Activated CD4-positive, alpha-beta T cell treated with anti-CD3 and anti-CD28 coated beads, Interleukin-2, amount 50 U/mL, for 24 hours (primary cell): Measurements from ENCODE around the gene PPM1N.
"Not testable (repeated sequence)": the region's sequence is repeated elsewhere in the genome, so short reads cannot be mapped to it uniquely, and the experiment has no call there.

Experiments
- DNase-seq, 2 donors: peaks; one replicate each; pipeline ENCODE4 v3.0.0-alpha.2; 2020; ENCODE audit warnings: low read depth in 1 of 2, low spot score in 1 of 2

The PPM1N gene

DNA sequence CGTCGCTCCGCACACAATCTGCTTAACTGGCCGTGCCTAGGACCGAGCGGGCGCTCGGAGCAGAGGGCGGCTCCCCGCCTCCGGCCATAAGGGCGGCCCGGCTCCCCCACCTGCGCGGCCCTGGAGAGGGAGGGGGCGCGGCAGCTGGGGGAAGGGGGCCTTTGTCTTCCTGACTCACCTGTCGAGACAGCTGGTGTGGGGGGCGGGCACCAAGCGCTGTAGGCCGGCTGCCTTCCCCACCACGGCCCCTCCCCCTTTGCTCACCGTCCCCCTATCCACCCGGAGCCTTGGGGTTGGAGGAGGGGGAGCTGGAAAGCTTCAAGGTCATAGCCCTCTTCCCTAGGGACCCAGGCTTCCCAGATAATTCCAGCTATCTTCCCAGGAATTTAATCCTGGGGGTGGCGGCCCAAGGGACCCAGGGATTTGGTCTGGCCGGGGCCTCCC, 10.2 kb downstream of the PPM1N start:
- no peak for DNase-seq

- no peak for DNase-seq
Observed at GRCh38 chr19:45508861-45509691, 10.8 kb downstream of the PPM1N start.

- no peak for DNase-seq
Observed at GRCh38 chr19:45509692-45510015, 11.4 kb downstream of the PPM1N start.

GRCh38 chr19:45510352-45510751, 12.1 kb downstream of the PPM1N start:
- DNase-seq = not testable (repeated sequence)

DNA sequence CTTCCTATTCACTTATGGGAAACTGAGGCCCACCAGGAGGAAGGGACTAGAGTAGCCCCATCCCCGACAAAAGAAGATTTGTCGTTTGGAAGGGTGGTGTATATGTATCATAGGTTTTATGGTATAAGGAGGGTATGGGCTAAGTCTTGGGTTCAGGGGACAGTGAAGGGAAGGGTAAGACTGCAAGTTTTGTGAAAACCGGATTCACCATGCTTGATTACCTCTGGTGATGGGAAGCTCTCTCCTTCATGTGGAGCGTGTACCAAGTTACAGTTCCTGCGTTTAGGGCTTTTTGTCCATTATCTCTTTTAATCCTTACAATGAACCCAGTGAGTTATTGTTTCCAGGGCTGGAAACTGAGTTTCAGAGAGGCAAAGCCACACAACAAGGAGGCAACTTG, 12.8 kb downstream of the PPM1N start:
- DNase-seq = no peak

- no peak for DNase-seq
Observed at GRCh38 chr19:45512881-45513483, 14.7 kb downstream of the PPM1N start.

GRCh38 chr19:45514376-45515051, 16.3 kb downstream of the PPM1N start:
- no peak for DNase-seq

DNA sequence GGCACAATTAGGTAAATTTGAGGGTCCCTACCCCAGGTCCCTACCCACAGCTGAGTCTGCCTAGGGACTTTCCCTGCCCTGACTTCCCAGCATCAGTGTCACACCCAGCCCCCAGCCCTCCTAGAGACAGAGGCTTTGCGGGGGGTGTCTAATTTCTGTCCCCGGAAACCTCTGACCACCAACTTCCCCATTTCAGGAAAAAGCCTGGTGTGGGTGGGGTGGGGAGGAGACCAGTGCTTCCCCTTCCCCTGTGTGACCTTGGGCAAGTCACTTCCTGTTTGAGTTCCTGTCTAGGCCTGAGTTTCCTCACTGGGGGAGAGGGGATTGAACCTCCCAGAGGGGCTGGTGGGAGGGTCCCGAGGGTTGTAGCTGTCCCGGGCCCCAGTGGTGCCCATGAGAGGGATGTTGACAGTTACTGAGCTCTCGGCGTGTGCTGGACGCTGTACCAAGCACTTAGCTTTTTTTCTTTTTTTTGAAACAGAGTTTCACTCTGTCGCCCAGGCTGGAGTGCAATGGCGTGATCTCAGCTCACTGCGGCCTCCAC, 16.9 kb downstream of the PPM1N start:
- no peak for DNase-seq

- no peak for DNase-seq
Observed at GRCh38 chr19:45515807-45516401, 17.7 kb downstream of the PPM1N start.

- no peak for DNase-seq
Observed at GRCh38 chr19:45517238-45517637, 19.0 kb downstream of the PPM1N start.

DNA sequence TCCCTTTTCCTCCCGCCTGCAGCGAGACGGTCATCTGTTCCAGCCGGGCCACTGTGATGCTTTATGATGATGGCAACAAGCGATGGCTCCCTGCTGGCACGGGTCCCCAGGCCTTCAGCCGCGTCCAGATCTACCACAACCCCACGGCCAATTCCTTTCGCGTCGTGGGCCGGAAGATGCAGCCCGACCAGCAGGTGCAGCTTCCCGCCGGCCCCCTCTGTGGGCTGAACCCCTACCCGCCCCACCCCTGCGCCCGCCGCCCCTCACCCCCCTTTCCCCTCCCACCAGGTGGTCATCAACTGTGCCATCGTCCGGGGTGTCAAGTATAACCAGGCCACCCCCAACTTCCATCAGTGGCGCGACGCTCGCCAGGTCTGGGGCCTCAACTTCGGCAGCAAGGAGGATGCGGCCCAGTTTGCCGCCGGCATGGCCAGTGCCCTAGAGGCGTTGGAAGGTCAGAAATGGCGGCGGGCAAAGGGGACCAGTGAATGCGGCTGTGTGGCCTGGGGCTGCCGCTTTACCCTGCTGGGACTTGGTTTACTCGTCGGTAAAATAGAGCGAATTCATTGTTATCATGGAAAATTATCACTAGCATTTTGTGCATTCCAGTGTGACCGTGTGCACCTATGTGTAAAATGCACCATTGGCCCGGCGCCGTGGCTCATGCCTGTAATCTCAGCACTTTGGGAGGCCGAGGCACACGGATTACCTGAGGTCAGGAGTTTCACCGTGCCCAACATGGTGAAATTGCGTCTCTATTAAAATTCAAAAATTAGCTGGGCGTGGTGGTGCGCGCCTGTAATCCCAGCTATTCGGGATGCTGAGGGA, 19.6 kb downstream of the PPM1N start:
- no peak for DNase-seq

GRCh38 chr19:45518469-45518826, 20.2 kb downstream of the PPM1N start:
- no peak for DNase-seq

DNA sequence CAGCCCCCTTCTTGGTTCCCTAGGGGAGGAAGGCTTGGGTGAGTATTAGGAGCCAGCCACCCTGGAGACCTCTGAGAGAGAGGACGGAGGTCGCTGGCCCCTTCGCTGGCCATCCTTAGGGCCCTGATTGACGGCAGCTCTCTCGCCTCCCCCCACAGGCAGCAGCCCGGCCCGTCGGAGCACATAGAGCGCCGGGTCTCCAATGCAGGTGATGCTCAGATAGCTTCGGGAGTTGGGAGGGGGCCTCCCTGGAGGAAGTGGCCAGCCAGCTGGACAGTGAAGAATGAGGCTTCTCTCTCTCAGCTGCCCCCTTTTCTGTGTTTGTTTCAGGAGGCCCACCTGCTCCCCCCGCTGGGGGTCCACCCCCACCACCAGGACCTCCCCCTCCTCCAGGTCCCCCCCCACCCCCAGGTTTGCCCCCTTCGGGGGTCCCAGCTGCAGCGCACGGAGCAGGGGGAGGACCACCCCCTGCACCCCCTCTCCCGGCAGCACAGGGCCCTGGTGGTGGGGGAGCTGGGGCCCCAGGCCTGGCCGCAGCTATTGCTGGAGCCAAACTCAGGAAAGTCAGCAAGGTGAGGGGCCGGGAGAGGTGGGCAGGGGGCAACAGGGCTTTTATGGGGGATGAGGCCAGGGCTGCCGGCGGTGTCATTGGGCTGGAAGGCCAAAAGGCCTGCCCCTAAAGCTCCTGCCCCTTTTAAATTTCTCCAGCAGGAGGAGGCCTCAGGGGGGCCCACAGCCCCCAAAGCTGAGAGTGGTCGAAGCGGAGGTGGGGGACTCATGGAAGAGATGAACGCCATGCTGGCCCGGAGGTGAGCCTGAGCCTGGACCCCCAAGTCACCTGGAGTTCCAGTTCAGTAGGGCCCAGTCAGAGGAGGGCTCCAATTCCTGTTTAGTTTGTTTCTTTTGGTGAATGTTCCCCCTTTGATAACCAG, 24.0 kb downstream of the PPM1N start:
- no peak for DNase-seq

DNA sequence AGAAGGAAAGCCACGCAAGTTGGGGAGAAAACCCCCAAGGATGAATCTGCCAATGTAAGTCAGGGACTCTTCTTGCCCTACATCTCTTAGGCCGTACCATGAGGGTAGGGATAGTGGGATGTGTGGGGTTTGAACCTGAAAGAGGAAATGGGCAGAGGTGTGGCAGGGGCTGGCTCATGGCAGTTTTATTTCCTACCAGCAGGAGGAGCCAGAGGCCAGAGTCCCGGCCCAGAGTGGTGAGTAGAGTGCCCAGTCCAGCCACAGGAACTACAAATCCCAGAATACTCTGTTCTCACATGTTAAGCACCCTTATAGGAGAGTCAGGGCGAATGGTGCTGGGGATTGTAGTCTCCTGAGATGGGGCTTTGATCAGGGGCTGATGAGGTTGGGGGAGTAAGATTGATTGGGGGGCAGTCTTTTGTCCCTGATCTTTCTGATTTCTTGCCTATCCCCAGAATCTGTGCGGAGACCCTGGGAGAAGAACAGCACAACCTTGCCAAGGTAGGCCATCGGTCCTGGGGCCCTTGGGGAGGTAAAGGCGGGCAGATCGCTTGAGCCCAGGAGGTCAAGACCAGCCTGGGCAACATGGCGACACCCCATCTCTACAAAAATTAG, 25.5 kb downstream of the PPM1N start:
- DNase-seq = peak; percentile 54 to 73

GRCh38 chr19:45524575-45525129, 26.4 kb downstream of the PPM1N start:
- no peak for DNase-seq

GRCh38 chr19:45526143-45526542, 27.9 kb downstream of the PPM1N start:
- DNase-seq = no peak

DNA sequence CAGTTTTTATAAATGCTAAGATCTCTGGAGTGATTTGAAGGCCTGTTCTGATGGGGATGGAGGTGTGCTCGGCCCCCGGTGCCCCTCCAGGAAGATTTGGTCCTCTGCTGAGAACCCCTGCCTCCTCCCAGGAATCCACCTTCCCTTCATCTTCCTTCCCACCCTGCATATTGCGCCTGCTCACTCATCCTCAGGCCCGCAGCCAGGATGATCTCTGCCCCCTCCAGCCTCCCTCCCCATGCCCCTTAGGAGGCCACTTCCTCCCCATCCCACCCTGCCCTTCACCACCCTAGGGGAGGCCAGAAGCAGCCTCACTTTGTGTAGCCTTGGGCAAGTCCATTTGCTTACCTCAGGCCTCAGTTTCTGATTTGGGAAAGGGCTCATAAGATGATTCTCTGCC, 28.7 kb downstream of the PPM1N start:
- no peak for DNase-seq

- DNase-seq = no peak
Observed at GRCh38 chr19:45527731-45528130, 29.5 kb downstream of the PPM1N start.

- DNase-seq = no peak
Observed at GRCh38 chr19:45528149-45528743, 30.0 kb downstream of the PPM1N start.
